ENCODE measurements around the gene CRACR2B.

DNA sequence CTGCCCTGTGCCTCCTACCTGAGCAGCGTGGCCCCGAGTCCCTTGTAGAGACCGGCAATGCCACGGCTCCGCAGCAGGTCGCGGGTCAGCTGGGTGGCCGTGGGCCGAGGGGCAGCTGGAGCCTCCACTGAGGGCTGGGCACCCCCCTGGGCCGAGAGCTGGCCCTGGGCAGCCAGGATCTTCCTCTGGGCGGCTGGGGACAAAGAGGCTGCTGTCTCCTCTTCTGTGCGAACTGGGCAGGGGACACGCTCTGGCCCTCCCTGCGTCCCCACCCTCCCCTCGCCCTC, 35.2 kb upstream of the CRACR2B start:
- TF ChIP-seq, protein P1, sequence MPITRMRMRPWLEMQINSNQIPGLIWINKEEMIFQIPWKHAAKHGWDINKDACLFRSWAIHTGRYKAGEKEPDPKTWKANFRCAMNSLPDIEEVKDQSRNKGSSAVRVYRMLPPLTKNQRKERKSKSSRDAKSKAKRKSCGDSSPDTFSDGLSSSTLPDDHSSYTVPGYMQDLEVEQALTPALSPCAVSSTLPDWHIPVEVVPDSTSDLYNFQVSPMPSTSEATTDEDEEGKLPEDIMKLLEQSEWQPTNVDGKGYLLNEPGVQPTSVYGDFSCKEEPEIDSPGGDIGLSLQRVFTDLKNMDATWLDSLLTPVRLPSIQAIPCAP (CRISPR knock-in tag; IDR thresholded peaks at IDR 0.05; ENCODE audit: low read depth), result no peak
- TF ChIP-seq, protein P2, sequence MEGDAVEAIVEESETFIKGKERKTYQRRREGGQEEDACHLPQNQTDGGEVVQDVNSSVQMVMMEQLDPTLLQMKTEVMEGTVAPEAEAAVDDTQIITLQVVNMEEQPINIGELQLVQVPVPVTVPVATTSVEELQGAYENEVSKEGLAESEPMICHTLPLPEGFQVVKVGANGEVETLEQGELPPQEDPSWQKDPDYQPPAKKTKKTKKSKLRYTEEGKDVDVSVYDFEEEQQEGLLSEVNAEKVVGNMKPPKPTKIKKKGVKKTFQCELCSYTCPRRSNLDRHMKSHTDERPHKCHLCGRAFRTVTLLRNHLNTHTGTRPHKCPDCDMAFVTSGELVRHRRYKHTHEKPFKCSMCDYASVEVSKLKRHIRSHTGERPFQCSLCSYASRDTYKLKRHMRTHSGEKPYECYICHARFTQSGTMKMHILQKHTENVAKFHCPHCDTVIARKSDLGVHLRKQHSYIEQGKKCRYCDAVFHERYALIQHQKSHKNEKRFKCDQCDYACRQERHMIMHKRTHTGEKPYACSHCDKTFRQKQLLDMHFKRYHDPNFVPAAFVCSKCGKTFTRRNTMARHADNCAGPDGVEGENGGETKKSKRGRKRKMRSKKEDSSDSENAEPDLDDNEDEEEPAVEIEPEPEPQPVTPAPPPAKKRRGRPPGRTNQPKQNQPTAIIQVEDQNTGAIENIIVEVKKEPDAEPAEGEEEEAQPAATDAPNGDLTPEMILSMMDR (CRISPR knock-in tag; IDR thresholded peaks at IDR 0.05), result no peak
- TF ChIP-seq, protein P3, sequence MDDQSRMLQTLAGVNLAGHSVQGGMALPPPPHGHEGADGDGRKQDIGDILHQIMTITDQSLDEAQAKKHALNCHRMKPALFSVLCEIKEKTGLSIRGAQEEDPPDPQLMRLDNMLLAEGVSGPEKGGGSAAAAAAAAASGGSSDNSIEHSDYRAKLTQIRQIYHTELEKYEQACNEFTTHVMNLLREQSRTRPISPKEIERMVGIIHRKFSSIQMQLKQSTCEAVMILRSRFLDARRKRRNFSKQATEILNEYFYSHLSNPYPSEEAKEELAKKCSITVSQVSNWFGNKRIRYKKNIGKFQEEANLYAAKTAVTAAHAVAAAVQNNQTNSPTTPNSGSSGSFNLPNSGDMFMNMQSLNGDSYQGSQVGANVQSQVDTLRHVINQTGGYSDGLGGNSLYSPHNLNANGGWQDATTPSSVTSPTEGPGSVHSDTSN (CRISPR knock-in tag; IDR thresholded peaks at IDR 0.05; ENCODE audit: borderline replicate concordance), result no peak
- TF ChIP-seq ZFX (CRISPR knock-in tag; IDR thresholded peaks at IDR 0.05; ENCODE audit: low read depth) (no peak), RXRA (CRISPR knock-in tag; IDR thresholded peaks at IDR 0.05) (no peak), ZNF256 (CRISPR knock-in tag; conservative IDR thresholded peaks at IDR 0.05) (no peak), ZNF546 (CRISPR knock-in tag; conservative IDR thresholded peaks at IDR 0.05) (no peak)

Data from HepG2 (cell line).